ENCODE data around the gene PLGLB2.
"Not testable (repeated sequence)": the region's sequence is repeated elsewhere in the genome, so short reads cannot be mapped to it uniquely, and the experiment has no call there.

- not testable (repeated sequence) for TF ChIP-seq CTCF (IDR thresholded peaks at IDR 0.05; ENCODE audit: extremely low read depth in 1 of 2, insufficient read depth in 1 of 2, low read depth in 1 of 2, low read length in 2 of 2); POLR2A (IDR thresholded peaks at IDR 0.05; ENCODE audit: low read depth, low read length); EZH2 (IDR thresholded peaks at IDR 0.05; ENCODE audit: borderline replicate concordance, low read depth, low read length, severe bottlenecking); FOS (IDR thresholded peaks at IDR 0.05; ENCODE audit: borderline replicate concordance, insufficient read depth, low read length); MYC (IDR thresholded peaks at IDR 0.05; ENCODE audit: low read depth, low read length); JUN (IDR thresholded peaks at IDR 0.05; ENCODE audit: borderline replicate concordance, insufficient read depth, insufficient read length, low read depth); MAX (IDR thresholded peaks at IDR 0.05; ENCODE audit: insufficient read depth, insufficient read length); POLR2AphosphoS5 (IDR thresholded peaks at IDR 0.05; ENCODE audit: insufficient read depth, low read depth, low read length)
Measured at GRCh38 chr2:87747791-87748190, at the start of gene PLGLB2.

All from endothelial cell of umbilical vein (primary cell).